ENCODE measurements around the gene ABHD14A. TPM values are rescaled to one million over a fixed set of nuclear protein-coding genes. Genes with fewer than 3 reads are reported as not detected.
A peak's percentile ranks its signal among the peaks of the same experiment; 100 is the strongest.

The ABHD14A gene
- total RNA-seq, 3 donors from 2014 or later, result 6.3 to 14.8 (median 9.1) TPM

- intact Hi-C loops (cut with DNase I, micrococcal nuclease), result no loop called here
- peak; percentile 77 for ATAC-seq
- peak in 2 of 3 donors; percentile 56 to 64 for DNase-seq
- Histone ChIP-seq H3K4me1 (ENCODE audit: low read depth) (peaks cover 7% of the 10 kb centered on the region), H3K9me3 (no peaks in the 10 kb centered on the region), H3K4me3 (no peak overlapping the region), H3K36me3 (ENCODE audit: low read depth) (no peaks in the 10 kb centered on the region)
- peak; percentile 17 for TF ChIP-seq CTCF (IDR thresholded peaks at IDR 0.05)
These were observed 18.7 kb upstream of the ABHD14A start for GRCh38 chr3:51955893-51956770.

GRCh38 chr3:51957520-51958205 is 17.2 kb upstream of the ABHD14A start:
- no peaks in the 10 kb centered on the region for H3K9me3 ChIP-seq
- DNase-seq, result peak in 2 of 3 donors; percentile 17 to 41
- intact Hi-C loops (cut with DNase I, micrococcal nuclease), result no loop called here

GRCh38 chr3:51958603-51959521 is 16.0 kb upstream of the ABHD14A start:
- intact Hi-C loops (cut with DNase I, micrococcal nuclease), result no loop called here
- no peaks in the 10 kb centered on the region for H3K36me3 ChIP-seq (ENCODE audit: low read depth)
- no peak overlapping the region for H3K4me3 ChIP-seq
- no peaks in the 10 kb centered on the region for H3K9me3 ChIP-seq
- H3K4me1 ChIP-seq (ENCODE audit: low read depth), result peaks cover 7% of the 10 kb centered on the region
- DNase-seq (peak in 2 of 3 donors; percentile 18 to 33), ATAC-seq (no peak)
- no peak for TF ChIP-seq CTCF (IDR thresholded peaks at IDR 0.05)

More at GRCh38 chr3:51957520-51958205, 17.2 kb upstream of the ABHD14A start:
- no peak overlapping the region for H3K4me3 ChIP-seq
- peaks cover 7% of the 10 kb centered on the region for H3K4me1 ChIP-seq (ENCODE audit: low read depth)
- no peaks in the 10 kb centered on the region for H3K36me3 ChIP-seq (ENCODE audit: low read depth)
- TF ChIP-seq CTCF (IDR thresholded peaks at IDR 0.05), result no peak
- ATAC-seq, result no peak

GRCh38 chr3:51959651-51960050 is 15.2 kb upstream of the ABHD14A start:
- peaks cover 7% of the 10 kb centered on the region for H3K4me1 ChIP-seq (ENCODE audit: low read depth)
- H3K36me3 ChIP-seq (ENCODE audit: low read depth), result no peaks in the 10 kb centered on the region
- DNase-seq (peak in 2 of 3 donors; percentile 15 to 30), ATAC-seq (no peak)
- H3K9me3 ChIP-seq, result no peaks in the 10 kb centered on the region
- TF ChIP-seq CTCF (IDR thresholded peaks at IDR 0.05), result no peak
- intact Hi-C loops (cut with DNase I, micrococcal nuclease), result no loop called here
- H3K4me3 ChIP-seq, result no peak overlapping the region

GRCh38 chr3:51960386-51960785 is 14.5 kb upstream of the ABHD14A start:
- TF ChIP-seq CTCF (IDR thresholded peaks at IDR 0.05), result no peak
- Histone ChIP-seq H3K36me3 (ENCODE audit: low read depth) (no peaks in the 10 kb centered on the region), H3K4me1 (ENCODE audit: low read depth) (peaks cover 7% of the 10 kb centered on the region), H3K4me3 (no peak overlapping the region), H3K9me3 (no peaks in the 10 kb centered on the region)
- ATAC-seq (no peak), DNase-seq (peak in 2 of 3 donors; percentile 20 to 38)
- intact Hi-C loops (cut with DNase I, micrococcal nuclease), result no loop called here

Data from mucosa of descending colon (tissue), 3 donors.